SHP77 (cell line): ENCODE results near the gene CSTA.
A peak's percentile ranks its signal among the peaks of the same experiment; 100 is the strongest.
"Not testable (repeated sequence)": the region's sequence is repeated elsewhere in the genome, so short reads cannot be mapped to it uniquely, and the experiment has no call there.

Experiments
- DNase-seq, 2 experiments: peaks; one replicate each; lab custom pipeline; 2025; lab: John Stamatoyannopoulos, UW

Gene CSTA

DNA sequence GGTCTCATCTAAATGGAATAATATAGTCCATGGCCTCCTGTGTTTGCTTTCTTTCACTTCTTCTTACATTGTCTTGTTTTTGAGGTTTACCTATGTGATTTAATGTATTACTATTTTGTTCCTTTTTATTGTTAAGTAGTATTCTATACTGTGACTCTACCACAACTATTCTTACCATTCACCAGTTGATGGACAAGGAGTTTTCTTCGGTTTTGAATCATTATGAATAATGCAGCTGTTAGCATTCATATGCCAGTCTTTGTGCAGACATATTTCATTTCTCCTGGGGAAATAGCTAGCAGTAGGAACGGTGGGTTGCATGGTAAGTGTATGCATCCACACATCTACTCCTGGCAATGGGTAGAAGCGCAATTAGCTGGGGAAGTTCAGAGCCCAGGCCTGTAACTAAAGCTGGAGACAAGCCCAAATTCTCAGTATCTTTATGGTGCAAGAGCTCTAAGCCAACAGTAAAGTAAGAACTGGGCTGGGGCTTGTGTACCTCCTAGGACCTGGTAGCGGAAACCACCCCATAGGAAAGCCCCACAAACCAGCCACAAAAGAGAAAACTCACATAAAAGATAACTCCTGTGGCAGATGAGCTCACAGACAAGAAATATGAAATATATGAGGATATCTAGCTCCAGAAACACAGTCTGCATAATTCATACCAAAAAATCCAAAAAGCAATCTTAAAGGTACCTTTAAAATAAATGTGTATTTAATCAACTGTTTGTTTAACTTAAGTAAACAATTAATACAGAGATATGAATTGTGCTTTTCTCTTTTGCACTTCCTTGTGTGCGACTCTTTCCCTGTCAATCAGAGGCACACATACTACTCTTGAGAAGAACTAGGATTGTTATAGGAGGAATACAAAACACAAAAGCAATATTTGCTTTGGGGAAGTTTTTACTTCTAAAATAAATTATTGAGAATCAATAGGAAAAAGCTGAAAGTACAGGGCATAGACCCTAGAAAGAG is 2.7 kb upstream of the CSTA start:
- no peak for DNase-seq

DNA sequence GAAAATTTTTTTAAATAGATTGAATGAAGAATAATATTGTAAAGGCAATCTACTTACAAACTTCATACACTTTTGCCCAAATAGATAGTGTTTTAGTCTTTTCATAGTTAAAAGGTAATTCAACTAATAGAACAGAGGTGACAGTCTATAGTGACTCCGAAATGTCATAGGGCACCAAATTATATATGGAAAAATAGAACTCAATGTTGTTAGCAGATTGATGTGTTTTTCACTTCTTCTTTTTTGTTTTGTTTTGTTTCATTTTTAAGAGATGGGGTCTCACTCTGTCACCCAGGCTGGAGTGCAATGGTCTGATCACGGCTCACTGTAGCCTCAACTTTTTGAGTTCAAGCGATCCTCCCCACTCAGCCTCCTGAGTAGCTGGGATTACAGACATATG is 721 bp downstream of the CSTA start:
- no peak for DNase-seq

DNA sequence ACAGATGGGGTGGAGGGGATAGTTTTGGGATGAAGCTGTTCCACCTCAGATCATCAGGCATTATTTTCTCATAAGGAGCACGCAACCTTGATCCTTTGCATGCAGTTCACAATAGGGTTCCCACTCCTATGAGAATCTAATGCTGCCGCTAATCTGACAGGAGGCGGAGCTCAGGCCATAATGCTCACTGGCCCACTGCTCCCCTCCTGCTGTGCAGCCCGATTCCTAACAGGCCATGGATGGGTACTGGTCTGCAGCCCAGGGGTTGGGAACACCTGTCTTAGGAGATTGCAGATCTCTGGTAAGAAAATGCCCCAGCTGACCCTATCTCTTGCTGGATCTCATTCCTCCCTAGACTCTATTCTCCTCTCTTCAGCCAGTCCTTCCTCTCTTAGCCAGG is 6.8 kb downstream of the CSTA start:
- no peak for DNase-seq

DNA sequence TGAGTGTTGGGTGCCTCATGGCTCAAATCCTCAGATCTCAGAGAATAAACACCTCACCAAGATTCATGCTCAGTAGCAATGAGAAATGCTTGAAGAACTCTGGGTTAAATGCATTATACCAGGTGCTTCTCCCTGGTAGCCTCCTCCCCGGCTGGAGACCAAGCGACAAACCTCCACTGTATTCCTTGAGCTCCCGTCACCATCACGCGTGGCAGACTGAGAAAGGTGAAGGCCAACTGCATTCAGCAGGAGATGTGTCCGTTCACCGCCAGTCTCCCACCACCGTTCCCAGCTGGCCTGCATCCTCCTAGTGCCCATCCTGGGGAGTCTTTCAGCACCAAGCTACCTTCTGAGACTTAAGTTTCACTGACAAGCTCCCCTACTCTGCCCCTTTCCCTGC is 7.5 kb downstream of the CSTA start:
- no peak for DNase-seq

DNA sequence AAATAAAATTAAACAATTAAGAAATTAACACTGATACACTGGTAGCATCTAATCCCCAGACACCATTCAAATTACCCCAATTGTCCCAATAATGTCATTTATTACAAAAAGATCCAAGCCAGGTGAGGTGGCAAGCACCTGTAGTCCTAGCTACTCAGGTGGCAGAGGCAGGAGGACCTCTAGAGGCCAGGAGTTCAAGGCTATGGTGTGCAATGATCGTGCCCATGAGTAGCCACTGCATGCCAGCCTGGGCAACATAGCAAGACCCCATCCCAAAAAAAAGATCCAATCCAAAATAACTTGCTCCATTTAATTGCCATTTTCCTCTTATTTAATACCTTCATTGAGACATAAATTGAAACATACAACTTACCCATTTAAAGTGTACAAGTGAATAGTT is 17.8 kb downstream of the CSTA start:
- no peak for DNase-seq

DNA sequence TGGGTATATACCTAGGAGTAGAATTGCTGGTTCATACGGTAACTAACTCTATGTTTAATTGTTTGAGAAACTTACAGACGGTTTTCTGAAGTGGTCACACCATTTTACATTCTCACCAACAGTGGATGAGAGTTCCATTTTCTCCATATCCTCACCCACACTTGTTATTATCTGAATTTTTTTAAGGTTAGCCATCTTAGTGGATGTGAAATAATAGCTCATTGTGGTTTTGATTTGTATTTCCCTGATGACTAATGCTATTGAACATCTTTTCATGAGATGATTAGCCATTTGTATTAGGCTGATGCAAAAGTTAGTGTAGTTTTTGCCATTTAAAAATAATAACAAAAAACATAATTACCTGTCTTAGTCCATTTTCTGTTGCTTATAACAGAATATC is 18.6 kb downstream of the CSTA start:
- no peak for DNase-seq

DNA sequence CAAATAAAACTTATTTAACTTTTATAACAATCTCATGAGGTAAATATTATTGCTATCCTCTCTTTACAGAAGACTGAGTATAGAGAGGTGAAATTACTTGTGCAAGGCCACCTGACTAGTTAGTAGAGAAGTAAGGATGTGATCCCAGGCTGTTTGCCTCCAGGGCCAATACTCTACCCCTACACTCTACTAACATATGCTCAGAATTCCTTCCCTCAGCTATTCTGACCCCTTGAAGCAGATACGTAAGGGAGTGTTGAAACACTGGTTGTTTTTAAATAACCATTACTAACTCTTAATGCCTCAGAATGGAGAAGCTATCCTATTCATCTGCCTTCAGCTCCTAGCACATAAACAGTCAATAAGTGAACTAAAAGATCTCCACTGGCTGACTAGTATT is 24.1 kb downstream of the CSTA start:
- DNase-seq, result no peak

DNA sequence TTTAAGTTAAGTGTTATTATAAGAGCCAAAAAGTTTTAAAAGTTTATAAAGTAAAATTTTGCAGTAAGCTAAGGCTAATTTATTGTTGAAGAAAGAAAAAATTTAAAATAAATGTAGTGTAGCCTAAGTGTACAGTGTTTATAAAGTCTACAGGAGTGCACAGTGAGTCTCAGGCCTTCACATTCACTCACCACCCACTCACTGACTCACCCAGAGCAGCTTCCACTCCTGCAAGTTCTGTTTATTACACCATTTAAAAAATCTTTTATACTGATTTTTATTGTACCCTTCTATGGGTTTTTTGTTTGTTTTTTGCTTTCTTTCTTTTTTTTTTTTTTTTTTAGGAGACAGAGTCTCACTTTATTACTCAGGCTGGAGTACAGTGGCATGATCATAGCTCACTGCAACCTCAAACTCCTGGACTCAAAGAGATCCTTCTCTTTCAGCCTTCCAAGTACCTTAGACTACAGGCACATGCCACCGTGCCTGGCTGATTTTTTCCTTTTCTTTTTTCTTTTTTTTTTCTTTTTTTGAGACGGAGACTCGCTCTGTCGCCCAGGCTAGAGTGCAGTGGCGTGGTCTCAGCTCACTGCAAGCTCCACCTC is 25.9 kb downstream of the CSTA start:
- no peak for DNase-seq

DNA sequence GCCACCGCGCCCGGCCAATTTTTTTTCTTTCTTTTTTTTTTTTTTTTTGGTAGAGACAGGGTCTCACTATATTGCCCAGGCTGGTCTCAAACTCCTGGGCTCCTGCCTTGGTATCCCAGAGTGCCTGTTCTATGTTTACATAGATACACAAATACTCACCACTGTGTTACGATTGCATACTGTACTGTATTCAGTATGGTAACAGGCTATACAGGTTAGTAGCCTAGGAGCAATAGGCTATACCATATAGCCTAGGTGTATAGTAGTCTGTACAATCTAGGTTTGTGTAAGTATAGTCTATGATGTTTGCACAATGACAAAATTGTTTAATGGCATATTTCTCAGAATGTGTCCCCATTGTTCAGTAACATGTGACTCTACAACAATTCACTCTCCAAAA is 26.6 kb downstream of the CSTA start:
- no peak for DNase-seq

DNA sequence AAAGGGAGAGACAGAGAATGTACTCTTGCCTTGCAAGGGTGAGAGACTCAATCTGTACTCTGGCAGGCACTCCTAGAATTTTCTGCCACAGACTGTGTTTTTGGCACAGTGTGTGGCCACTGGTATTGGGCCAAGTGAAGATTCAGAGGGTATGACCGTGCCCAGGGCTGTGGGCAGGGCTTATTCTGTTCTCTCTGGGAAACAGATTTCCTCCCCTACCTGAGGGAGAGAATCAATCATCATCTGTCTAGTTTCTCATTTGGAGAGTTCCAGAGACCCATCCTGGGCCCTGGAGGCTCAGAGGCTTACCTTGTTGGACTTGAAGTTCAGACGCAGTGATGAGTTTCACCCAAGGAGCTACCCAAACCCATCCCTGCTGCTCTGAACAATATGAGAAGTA is 28.2 kb downstream of the CSTA start:
- no peak for DNase-seq

DNA sequence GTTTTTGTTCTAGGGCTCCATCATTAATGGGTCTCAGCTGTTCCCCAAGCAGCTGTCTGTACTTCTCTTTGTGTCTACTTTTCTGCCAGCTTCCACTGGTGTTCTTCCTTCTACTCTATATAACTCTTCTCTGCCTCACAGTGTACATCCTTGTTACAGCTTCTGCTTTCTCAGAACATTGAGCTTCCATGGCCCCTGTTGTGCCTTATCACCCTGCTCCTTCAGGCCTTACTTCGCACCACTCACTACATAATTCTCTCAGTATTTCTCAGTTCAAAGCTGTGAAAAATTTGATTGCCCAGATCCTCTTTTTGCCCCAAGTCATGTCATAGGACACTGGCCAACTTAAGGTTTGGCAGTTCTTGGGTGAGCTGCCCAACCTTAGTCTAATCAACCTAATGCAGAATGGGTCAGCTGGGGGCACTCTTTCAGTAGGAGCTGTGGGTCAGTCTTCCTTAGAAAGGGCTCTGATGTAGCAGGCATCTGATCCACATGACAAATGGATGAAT is 28.9 kb downstream of the CSTA start:
- DNase-seq, result no peak

DNA sequence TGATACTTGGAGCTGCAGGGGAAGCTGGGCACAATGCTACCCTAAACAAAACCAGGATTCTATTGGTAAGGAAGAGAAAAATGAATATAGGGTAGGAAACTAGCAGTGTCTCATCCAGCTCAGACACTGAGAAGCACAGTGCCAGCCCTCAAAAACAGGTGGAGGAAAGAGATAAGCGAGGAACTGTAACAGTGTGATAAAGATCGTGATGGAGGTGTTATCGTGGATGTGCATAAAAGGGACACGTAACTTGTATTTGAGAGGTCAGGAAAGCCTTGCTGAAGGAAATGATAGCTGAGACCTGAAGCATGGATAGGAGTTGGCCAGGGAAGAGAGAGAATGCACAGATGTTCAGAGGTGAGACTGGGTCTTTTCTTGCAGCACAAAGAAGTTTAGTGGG is 30.6 kb downstream of the CSTA start:
- DNase-seq, result no peak

DNA sequence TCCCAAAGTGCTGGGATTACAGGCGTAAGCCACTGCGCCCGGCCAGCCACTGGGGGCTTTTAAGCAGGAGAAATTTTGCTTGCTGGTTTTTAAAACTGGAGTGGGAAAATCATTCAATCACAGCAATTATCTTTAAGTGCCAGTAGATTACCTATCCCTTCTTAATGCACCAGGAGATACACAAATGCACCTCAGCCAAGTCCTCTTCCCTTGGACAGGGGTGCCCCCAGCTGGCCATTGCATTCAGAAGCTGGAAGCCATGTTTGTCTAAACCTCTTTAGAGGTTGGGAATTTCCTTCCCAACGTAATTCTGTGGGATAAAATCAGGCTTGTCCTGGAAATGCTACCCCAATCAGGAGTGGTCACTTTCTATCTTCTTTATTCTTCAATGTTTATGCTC is 31.4 kb downstream of the CSTA start:
- peak; percentile 7 to 19 for DNase-seq

DNA sequence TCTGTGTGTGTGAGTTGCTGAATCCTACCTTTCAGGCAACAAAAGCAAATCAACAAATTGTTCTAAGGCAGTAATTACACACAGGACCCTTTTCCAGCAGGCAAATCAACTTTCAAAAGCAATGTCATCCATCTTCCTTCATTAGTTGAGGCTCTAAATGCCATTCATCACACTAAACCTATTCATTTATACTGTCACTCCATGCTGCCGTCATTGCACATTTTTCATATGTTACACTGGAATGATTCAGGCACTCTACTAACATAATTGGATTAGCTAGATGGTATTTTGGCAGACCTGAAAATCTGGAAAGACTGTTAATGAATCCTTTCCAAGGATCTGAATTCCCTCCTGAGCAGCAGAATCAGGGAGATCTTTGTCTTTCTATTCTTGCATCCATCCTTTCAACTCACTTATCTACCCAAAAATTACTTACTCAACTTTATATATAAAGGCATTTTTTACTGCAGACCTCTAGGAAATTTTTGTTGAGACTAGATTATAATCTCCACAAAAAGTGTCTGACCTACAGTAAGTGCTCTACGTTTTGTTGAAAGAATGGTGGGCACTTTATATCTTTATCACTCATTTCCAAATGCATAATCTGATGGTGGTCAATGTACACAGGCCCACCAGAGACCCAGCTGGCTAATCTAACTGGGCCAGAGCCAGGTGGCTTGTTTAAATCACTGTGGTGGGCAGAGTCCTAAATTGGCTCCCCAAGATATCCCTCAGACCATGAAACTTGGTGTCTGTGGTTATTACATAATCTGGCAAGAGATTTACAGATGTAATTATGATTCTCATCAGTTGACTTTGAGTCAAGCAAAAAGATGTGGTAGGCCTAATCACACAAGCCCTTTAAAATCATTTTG is 33.0 kb downstream of the CSTA start:
- DNase-seq, result no peak

DNA sequence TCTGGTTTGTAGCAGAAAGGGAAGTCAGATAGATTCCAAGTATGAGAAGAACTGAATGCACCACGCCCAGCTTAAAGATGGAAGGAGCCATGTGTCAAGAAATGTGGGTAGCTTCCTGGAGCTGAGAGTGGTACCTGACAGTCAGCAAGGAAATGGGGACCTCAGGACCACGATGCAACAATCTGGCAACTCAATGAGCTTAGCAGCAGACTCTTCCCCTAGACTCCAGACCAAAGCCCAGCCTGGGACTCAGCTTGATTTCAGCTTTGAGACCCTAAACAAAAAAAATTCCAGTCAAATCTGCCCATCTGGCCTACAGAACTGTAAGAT is 33.6 kb downstream of the CSTA start:
- no peak for DNase-seq

DNA sequence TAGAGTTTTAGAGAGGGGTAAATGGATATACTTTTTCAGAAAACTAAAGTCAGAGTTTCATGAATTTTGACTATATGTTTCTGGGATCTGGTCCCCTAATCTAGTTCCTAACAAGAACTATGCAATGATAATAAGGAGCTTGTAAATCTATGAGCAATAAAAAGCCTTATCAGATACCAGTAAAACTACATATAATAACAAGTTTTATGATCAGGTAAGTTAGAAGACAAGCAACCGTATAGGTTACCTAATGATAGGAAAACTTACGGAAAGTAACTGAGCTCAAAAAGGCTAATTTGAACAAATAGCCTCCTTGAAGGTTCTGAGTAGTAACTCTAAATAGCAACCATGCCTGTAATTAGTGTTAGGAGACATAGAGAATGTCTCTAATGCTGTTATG is 37.0 kb downstream of the CSTA start:
- no peak for DNase-seq

DNA sequence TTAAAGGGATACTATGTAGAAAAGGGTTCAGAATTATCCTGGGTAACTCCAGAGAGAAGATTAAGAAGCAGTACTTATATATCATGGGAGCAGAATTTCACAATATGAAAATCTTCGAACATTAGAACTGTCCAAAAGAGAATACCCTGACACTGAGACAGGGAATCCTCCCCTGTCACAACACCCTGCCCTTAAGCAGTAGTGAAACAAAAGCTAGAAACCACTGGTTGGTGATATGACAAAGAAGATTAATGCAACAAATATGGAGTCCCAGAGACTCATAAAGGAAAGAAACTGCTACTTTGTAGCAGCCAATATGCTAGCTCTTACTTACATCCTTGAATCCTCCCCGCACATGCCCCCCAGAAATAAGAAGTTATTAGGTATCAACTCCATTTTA is 39.4 kb downstream of the CSTA start:
- DNase-seq, result no peak

DNA sequence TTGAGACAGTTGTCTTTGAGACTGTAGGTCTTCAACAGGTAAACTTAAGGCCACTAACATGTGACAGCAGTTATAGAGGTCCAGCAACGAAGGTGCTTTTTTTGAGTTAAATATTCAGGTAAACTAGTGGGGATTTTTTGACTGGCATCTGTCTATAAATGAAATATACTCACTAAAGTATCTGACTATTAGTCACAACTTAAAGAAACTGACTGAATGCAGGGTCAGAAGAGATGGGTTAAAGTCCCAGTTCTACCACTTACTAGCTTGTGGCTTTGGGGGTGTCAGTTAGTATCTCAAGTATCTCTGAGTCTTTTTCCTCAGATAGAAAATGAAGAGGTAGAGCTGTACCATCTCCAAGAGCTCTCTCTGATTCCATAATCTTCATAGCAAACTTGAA is 40.0 kb downstream of the CSTA start:
- DNase-seq, result no peak

DNA sequence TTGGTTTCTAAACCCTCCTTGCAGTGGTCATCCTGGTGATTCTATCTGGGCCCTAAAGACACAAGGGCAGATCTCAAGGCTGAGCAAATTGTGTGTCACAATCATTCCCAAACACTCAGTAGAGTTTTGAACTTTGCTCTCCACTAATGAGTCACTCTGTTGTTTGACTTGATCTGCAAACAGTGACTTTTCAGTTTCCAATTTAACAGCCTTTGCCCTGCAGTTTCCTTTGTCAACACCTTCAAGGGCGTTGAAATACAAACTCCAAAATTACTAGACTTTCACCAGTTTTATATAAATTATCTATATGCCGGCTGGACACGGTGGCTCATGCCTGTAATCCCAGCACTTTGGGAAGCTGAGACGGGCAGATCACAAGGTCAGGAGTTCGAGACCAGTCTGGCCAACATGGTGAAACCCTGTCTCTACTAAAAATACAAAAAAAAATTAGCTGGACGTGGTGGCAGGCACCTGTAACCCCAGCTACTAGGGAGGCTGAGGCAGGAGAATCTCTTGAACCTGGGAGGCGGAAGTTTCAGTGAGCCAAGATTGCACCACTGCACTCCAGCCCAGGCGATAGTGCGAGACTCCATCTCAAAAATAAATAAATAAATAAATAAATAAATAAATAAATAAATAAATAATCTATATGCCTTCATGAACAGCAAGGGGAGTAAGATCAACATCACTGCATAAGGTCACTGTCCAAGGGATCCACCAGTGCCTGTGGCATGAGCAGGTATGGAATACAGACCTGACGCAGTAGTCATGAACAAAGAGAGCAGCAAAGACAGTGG is 40.7 kb downstream of the CSTA start:
- DNase-seq, result not testable (repeated sequence)

DNA sequence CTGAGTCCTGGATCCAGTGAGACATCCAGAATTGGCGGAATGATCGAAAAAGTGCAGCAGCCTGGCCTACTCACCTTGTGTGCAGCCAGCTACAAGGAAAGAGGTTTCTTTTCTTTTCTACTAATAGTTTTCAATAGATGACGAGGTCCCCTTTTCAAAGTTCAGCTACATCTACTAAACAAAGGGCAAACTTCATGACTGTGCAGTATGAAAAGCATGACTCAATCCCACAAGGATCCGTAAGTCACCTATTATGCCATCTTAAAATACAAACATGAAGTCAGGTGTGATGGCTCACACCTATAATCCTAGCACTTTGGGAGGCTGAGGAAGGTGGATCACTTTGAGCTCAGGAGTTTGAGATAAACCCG is 41.3 kb downstream of the CSTA start:
- DNase-seq, result no peak

DNA sequence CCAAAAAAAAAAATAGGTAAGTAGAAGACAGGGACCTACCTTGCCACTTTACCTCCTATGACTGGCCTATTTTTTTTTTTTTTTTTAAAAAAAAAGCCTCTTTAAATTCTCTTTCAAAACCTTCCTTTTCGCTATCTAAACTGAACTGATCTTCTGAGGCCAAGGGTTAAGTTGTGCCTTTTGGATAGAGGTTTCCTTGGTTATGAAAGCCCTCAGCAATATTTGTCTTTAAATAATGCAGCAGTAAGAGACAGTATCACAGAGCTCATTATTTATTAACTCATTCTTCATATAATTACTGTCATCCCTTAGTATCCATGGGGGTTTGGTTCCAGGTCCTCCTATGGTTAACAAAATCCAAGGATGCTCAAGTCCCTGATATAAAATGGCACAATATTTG is 49.0 kb downstream of the CSTA start:
- DNase-seq, result no peak

DNA sequence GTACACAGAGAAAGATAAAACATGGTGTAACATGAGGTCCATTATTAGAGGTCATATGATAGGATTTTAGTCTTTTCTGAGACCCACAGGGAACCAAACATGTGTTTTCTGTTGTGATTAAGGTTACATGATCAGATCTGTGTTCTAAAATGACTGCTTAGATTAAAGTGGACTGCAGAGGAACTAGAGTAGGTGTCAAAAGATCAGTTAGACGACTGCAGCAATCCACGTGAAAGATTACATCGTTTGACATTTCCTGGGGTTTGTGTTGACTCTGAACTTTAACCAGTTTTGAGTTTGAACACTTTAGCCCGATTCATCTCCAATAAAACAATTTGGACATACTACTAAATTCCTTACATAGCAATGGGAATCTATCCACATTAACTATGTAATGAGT is 52.9 kb downstream of the CSTA start:
- no peak for DNase-seq
